ENCODE measurements around the gene FAM20A. TPM values are rescaled to one million over a fixed set of nuclear protein-coding genes. Genes with fewer than 3 reads are reported as not detected.

FAM20A gene
- total and polyA plus RNA-seq, 2 of the 8 experiments (the other 6 are each of a cell fraction or from before 2014, with no cell fraction given), result 3.6 to 11.9 TPM

- TF ChIP-seq POLR2AphosphoS5 (IDR thresholded peaks at IDR 0.05; ENCODE audit: low read depth, low read length) (no peak), SP4 (IDR thresholded peaks at IDR 0.05; ENCODE audit: low read length) (no peak), EZH2 (IDR thresholded peaks at IDR 0.05; ENCODE audit: low read depth, low read length, severe bottlenecking) (peak; percentile 53), NRF1 (IDR thresholded peaks at IDR 0.05; ENCODE audit: low read depth, low read length) (no peak), MAX (IDR thresholded peaks at IDR 0.05) (0 out of 2 replicates have a peak, but pooled peaks have one; percentile 11), SIN3A (conservative IDR thresholded peaks at IDR 0.05 in 1 of 2, IDR thresholded peaks at IDR 0.05 in 1 of 2; ENCODE audit: low read depth in 1 of 2, low read length in 2 of 2) (0 out of 4 replicates have a peak, but pooled peaks of 1 of the 2 experiments have one; percentile 9)
Measured at GRCh38 chr17:68600067-68600930, 868 bp downstream of the FAM20A start (continued).
